ENCODE measurements around the gene SPC25. TPM values are rescaled to one million over a fixed set of nuclear protein-coding genes. Genes with fewer than 3 reads are reported as not detected.

The SPC25 gene
- total and polyA plus RNA-seq, 9 of the 15 experiments (the other 6 are each of a cell fraction or from before 2014, with no cell fraction given), result 44.8 to 100 (median 75.0) TPM

DNA sequence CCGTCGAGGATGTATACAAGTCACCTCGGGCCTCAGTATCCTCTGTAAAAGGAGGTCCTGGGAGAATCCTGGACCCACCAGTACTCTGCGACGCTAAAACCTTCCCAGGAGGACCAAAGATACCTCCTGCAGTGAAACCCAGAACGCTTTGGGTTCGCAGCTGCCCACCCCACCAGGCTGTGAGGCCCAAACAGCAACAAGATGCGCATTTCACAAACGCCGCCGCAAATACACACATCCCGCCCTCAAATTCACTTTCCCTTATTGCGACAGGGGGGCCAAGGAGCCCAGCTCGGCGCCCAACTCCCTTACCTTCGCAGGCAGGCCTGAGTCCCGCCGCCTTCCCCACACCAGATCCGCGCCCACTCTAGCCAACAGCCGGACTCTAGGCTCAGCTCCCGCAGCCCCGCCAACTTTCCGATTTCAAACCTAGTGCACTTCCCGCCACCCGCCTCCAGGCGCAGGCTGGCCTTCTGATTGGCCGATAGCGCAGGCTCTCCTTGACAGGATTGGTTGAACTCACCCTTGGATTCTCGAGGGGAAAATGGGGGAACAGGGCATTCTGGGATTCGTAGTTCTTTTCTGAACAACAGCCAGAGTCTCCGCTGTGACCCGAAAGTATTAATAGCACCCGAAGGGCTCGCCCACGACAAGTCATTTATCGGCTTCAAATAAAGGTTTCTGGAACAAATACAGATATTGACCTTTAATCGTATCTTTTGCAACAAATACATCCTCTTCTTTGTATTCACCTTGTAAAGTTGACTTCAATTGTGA is at the start of gene SPC25 (continued):
- TF ChIP-seq SP2 (IDR thresholded peaks at IDR 0.05; ENCODE audit: extremely low read depth, low read depth, low read length, poor library complexity, severe bottlenecking) (peak; percentile 79), PTBP1 (IDR thresholded peaks at IDR 0.05; ENCODE audit: low read depth, low read length) (no peak), POLR2B (IDR thresholded peaks at IDR 0.05; ENCODE audit: low read depth, partially characterized antibody) (peak; percentile 93), MLX (CRISPR knock-in tag; conservative IDR thresholded peaks at IDR 0.05) (no peak), RBM22 (IDR thresholded peaks at IDR 0.05; ENCODE audit: low read depth, low read length, poor library complexity, severe bottlenecking) (no peak), NFIX (CRISPR knock-in tag; IDR thresholded peaks at IDR 0.05; ENCODE audit: low read depth) (no peak), U2AF2 (optimal IDR thresholded peaks at IDR 0.05; ENCODE audit: low read depth, low read length) (no peak), OTX1 (CRISPR knock-in tag; IDR thresholded peaks at IDR 0.05) (no peak), NCOA6 (IDR thresholded peaks at IDR 0.05) (peak; percentile 24; the same call in 1 of the 2 replicates), ZNF133 (CRISPR knock-in tag; IDR thresholded peaks at IDR 0.05) (no peak), MXI1 (IDR thresholded peaks at IDR 0.05; ENCODE audit: low read depth, low read length) (peak; percentile 34; the same call in 1 of the 2 replicates), CCAR2 (IDR thresholded peaks at IDR 0.05; ENCODE audit: low read depth, low read length) (no peak), ZNF324 (CRISPR knock-in tag; IDR thresholded peaks at IDR 0.05) (no peak), CBX5 (IDR thresholded peaks at IDR 0.05; ENCODE audit: borderline replicate concordance, low read depth) (no peak), NFIC (IDR thresholded peaks at IDR 0.05) (peak; percentile 46), GABPA (tag; conservative IDR thresholded peaks at IDR 0.05; ENCODE audit: low read depth) (peak; percentile 79), SMARCE1 (IDR thresholded peaks at IDR 0.05) (0 out of 2 replicates have a peak, but pooled peaks have one; percentile 29), POLR2AphosphoS2 (IDR thresholded peaks at IDR 0.05; ENCODE audit: low read length) (no peak)
- TF ChIP-seq, protein P1, sequence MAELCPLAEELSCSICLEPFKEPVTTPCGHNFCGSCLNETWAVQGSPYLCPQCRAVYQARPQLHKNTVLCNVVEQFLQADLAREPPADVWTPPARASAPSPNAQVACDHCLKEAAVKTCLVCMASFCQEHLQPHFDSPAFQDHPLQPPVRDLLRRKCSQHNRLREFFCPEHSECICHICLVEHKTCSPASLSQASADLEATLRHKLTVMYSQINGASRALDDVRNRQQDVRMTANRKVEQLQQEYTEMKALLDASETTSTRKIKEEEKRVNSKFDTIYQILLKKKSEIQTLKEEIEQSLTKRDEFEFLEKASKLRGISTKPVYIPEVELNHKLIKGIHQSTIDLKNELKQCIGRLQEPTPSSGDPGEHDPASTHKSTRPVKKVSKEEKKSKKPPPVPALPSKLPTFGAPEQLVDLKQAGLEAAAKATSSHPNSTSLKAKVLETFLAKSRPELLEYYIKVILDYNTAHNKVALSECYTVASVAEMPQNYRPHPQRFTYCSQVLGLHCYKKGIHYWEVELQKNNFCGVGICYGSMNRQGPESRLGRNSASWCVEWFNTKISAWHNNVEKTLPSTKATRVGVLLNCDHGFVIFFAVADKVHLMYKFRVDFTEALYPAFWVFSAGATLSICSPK (IDR thresholded peaks at IDR 0.05; ENCODE audit: borderline replicate concordance), result no peak
- TF ChIP-seq, protein P2, sequence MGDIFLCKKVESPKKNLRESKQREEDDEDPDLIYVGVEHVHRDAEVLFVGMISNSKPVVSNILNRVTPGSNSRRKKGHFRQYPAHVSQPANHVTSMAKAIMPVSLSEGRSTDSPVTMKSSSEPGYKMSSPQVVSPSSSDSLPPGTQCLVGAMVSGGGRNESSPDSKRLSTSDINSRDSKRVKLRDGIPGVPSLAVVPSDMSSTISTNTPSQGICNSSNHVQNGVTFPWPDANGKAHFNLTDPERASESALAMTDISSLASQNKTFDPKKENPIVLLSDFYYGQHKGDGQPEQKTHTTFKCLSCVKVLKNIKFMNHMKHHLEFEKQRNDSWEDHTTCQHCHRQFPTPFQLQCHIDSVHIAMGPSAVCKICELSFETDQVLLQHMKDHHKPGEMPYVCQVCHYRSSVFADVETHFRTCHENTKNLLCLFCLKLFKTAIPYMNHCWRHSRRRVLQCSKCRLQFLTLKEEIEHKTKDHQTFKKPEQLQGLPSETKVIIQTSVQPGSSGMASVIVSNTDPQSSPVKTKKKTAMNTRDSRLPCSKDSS (IDR thresholded peaks at IDR 0.05; ENCODE audit: low read depth, partially characterized antibody), result no peak
- TF ChIP-seq, protein P3, sequence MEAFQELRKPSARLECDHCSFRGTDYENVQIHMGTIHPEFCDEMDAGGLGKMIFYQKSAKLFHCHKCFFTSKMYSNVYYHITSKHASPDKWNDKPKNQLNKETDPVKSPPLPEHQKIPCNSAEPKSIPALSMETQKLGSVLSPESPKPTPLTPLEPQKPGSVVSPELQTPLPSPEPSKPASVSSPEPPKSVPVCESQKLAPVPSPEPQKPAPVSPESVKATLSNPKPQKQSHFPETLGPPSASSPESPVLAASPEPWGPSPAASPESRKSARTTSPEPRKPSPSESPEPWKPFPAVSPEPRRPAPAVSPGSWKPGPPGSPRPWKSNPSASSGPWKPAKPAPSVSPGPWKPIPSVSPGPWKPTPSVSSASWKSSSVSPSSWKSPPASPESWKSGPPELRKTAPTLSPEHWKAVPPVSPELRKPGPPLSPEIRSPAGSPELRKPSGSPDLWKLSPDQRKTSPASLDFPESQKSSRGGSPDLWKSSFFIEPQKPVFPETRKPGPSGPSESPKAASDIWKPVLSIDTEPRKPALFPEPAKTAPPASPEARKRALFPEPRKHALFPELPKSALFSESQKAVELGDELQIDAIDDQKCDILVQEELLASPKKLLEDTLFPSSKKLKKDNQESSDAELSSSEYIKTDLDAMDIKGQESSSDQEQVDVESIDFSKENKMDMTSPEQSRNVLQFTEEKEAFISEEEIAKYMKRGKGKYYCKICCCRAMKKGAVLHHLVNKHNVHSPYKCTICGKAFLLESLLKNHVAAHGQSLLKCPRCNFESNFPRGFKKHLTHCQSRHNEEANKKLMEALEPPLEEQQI (IDR thresholded peaks at IDR 0.05), result peak; percentile 74; the same call in 1 of the 2 replicates

All from K562 (cell line).